MCF 10A (cell line): ENCODE measurements around the gene TNS3. TPM values are rescaled to one million over a fixed set of nuclear protein-coding genes. Genes with fewer than 3 reads are reported as not detected.

Experiments
- BruUV-seq: library from RNA; stranded (reverse); fragments of 400-500 nt; replicated peaks from 2 replicates; lab custom pipeline; 2021; lab: Mats Ljungman, UMichigan
- CTCF ChIA-PET: fragments of 300-600 bp; sonication (Branson Sonifier 250); formaldehyde crosslinking; extraction: SDS; loops from one replicate; lab custom pipeline; 2021; ENCODE audit warnings: antibody characterized with exemption, inconsistent platforms; lab: Yijun Ruan, JAX
- POLR2A ChIA-PET: fragments of 300-600, 350-650 bp; sonication (Branson Sonifier 250); formaldehyde crosslinking; extraction: SDS; loops from one replicate; lab custom pipeline; 2020; ENCODE audit warnings: antibody characterized with exemption, inconsistent platforms; lab: Yijun Ruan, JAX
- DNase-seq: peaks from one replicate; pipeline ENCODE4 v3.0.0-alpha.2; 2018; ENCODE audit not compliant: unreplicated experiment
- H3K27ac Mint-ChIP-seq: one replicate; pipeline ENCODE4 v1.8.0; 2022; ENCODE audit warnings: mild to moderate bottlenecking, low read depth, mixed read lengths; ENCODE audit not compliant: unreplicated experiment
- H3K27me3 Mint-ChIP-seq: one replicate; pipeline ENCODE4 v1.8.0; 2022; ENCODE audit warnings: mixed read lengths; ENCODE audit not compliant: insufficient read depth, unreplicated experiment
- H3K36me3 Mint-ChIP-seq: one replicate; pipeline ENCODE4 v1.8.0; 2022; ENCODE audit warnings: mild to moderate bottlenecking, moderate library complexity, mixed read lengths; ENCODE audit not compliant: insufficient read depth, unreplicated experiment
- H3K4me1 Mint-ChIP-seq: one replicate; pipeline ENCODE4 v1.8.0; 2022; ENCODE audit warnings: mixed read lengths; ENCODE audit not compliant: insufficient read depth, unreplicated experiment
- H3K4me3 Mint-ChIP-seq: one replicate; pipeline ENCODE4 v1.8.0; 2022; ENCODE audit warnings: mild to moderate bottlenecking, moderate library complexity, mixed read lengths; ENCODE audit not compliant: unreplicated experiment
- H3K9me3 Mint-ChIP-seq: one replicate; pipeline ENCODE4 v1.8.0; 2022; ENCODE audit warnings: mixed read lengths; ENCODE audit not compliant: unreplicated experiment
- CTCF ChIP-seq: fragments of 200-600 bp; IDR thresholded peaks from one replicate; pipeline ENCODE4 v1.8.0; 2022; ENCODE audit warnings: antibody characterized with exemption, mild to moderate bottlenecking; ENCODE audit not compliant: unreplicated experiment
- intact Hi-C: fragments of 100-400 bp; cut with micrococcal nuclease; formaldehyde crosslinking; loops from 2 replicates; pipeline ENCODE4 v1.14.1; 2022
- total RNA-seq: library from RNA; stranded (reverse); gene quantifications from 2 replicates; pipeline ENCODE4 v1.2.3, GENCODE V29; 2022

The TNS3 gene
- total RNA-seq, 1 experiment from 2014 or later, result 30.1 TPM

GRCh38 chr7:47549397-47549796 lies 32.5 kb downstream of the TNS3 start:
- BruUV-seq, result no TSS peak
- ChIA-PET POLR2A (interaction anchor here (0.7 kb wide), 1 partner anchor 51 kb away, joined by 3 read pairs; no protein-coding TSS in a partner anchor), CTCF (no interaction called here)
- no peaks in the 10 kb centered on the region for H3K27me3 Mint-ChIP-seq
- H3K9me3 Mint-ChIP-seq, result no peaks in the 10 kb centered on the region
- no peak overlapping the region for H3K4me3 Mint-ChIP-seq
- peak overlapping the region; percentile 75 for H3K27ac Mint-ChIP-seq
- no peak for TF ChIP-seq CTCF
- DNase-seq, result no peak
- intact Hi-C loops, result no loop called here
- H3K36me3 Mint-ChIP-seq, result peaks cover 38% of the 10 kb centered on the region
- peaks cover 50% of the 10 kb centered on the region for H3K4me1 Mint-ChIP-seq

GRCh38 chr7:47548546-47548945 lies 33.4 kb downstream of the TNS3 start:
- TF ChIP-seq CTCF, result no peak
- no TSS peak for BruUV-seq
- peaks cover 47% of the 10 kb centered on the region for H3K4me1 Mint-ChIP-seq

GRCh38 chr7:47546733-47547494 lies 35.0 kb downstream of the TNS3 start:
- CTCF ChIA-PET, result interaction anchor here (1.4 kb wide), 1 partner anchor 272 kb away, joined by 6 read pairs; no protein-coding TSS in a partner anchor

More at GRCh38 chr7:47548546-47548945, 33.4 kb downstream of the TNS3 start:
- H3K36me3 Mint-ChIP-seq, result peaks cover 34% of the 10 kb centered on the region
- POLR2A ChIA-PET, result interaction anchor here (0.7 kb wide), 1 partner anchor 50 kb away, joined by 3 read pairs; no protein-coding TSS in a partner anchor
- no peak for DNase-seq
- H3K27me3 Mint-ChIP-seq, result no peaks in the 10 kb centered on the region
- intact Hi-C loops, result no loop called here
- no peak overlapping the region for H3K4me3 Mint-ChIP-seq
- CTCF ChIA-PET, result interaction anchor here (0.7 kb wide), 1 partner anchor 22 kb away, joined by 3 read pairs; no protein-coding TSS in a partner anchor
- H3K9me3 Mint-ChIP-seq, result no peaks in the 10 kb centered on the region
- H3K27ac Mint-ChIP-seq, result peak overlapping the region; percentile 75

More at GRCh38 chr7:47546733-47547494, 35.0 kb downstream of the TNS3 start:
- Mint-ChIP-seq H3K27me3 (no peaks in the 10 kb centered on the region), H3K4me1 (peaks cover 33% of the 10 kb centered on the region), H3K36me3 (peaks cover 32% of the 10 kb centered on the region), H3K9me3 (no peaks in the 10 kb centered on the region), H3K27ac (peak overlapping the region; percentile 71), H3K4me3 (no peak overlapping the region)
- intact Hi-C loops, result no loop called here
- POLR2A ChIA-PET, result interaction anchor here (0.9 kb wide), 1 partner anchor 239 kb away, joined by 3 read pairs; no protein-coding TSS in a partner anchor
- DNase-seq, result no peak
- no peak for TF ChIP-seq CTCF
- BruUV-seq, result no TSS peak
